Stimulated activated CD4-positive, alpha-beta T cell treated with anti-CD3 and anti-CD28 coated beads, Interleukin-1b, Interleukin-23, amount 100 ng/mL, for 24 hours (primary cell): Measurements from ENCODE around the gene CAPN9.
"Not testable (repeated sequence)": the region's sequence is repeated elsewhere in the genome, so short reads cannot be mapped to it uniquely, and the experiment has no call there.

Source experiments
- DNase-seq, 4 experiments: peaks; one replicate each; pipeline ENCODE4 v3.0.0-alpha.2; 2020; ENCODE audit warnings: low read depth in 4 of 4, low spot score in 1 of 4

The CAPN9 gene

DNA sequence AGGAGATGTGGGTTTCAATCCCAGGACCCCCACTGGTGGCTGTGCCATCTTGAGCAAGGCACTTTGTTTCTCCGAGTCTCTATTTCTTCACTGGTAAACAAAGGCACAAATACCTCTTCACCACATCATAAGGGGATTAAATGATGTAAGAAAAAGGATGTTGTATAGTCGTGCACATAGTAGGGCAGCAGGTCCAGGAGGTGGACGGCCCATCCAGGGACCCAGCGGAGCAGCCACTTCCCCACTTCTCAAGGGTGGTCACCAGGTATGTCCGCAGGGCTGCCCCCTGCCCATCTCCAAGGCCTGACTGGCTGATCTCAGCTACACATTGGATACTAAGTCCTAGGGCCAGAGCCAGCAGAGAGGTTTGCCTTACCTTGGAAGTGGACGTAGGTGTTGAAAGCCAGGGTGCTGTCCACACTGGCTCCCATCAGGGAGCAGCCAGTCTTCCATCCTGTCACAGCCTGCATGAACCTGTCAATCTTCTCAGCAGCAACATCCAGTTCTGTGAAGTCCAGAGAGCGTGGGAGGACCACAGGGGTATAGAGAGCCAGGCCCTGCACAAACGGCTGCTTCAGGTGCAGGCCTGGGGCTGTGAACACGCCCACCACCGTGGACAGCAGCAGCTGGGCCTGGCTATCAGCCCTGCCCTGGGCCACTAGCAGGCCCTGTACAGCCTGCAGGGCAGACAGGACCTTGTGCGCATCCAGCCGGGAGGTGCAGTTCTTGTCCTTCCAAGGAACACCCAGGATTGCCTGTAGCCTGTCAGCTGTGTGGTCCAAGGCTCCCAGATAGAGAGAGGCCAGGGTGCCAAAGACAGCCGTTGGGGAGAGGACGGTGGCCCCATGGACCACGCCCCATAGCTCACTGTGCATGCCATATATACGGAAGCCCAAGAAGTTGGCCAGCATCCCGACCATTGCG, 37.3 kb upstream of the CAPN9 start:
- DNase-seq, result no peak

- DNase-seq, result no peak
These were observed 36.7 kb upstream of the CAPN9 start for GRCh38 chr1:230710543-230710904.

DNA sequence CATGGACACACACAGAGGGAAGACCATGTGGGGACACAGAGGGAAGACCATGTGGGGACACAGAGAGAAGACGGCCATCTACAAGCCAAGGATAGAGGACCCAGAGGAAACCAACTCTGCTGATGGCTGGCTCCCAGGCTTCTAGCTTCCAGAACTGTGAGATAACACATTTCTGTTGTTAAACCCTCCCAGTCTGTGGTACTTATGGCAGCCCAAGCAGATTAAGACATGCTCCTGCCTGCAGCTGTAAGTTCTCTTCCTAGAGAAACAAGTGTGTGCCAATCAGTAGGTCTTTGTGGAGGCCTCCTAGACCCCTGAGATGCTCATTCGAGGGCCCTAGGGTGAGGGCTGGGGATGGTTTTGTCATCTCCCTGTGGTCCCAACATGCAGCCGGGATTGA, 35.9 kb upstream of the CAPN9 start:
- no peak for DNase-seq

GRCh38 chr1:230712470-230712942, 34.7 kb upstream of the CAPN9 start:
- no peak for DNase-seq

GRCh38 chr1:230713138-230713537, 34.0 kb upstream of the CAPN9 start:
- DNase-seq, result no peak

DNA sequence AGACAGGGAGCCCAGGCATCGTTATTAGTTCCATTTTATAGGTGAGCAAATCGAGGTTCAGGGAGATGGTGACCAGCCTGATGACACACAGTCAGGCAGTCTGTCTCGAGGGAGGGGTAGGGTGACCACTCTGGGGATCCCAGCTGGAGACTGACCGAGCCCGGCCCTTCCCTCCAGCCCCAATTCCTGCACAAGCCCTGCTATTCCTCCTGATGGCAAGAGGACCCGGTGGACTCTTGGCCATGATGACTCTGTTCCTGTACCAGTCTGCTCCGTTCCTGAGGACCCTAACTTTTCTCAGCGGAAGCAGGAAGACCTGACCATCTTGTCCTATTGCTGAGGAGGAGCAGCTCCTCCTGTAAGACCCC, 33.7 kb upstream of the CAPN9 start:
- no peak for DNase-seq

DNA sequence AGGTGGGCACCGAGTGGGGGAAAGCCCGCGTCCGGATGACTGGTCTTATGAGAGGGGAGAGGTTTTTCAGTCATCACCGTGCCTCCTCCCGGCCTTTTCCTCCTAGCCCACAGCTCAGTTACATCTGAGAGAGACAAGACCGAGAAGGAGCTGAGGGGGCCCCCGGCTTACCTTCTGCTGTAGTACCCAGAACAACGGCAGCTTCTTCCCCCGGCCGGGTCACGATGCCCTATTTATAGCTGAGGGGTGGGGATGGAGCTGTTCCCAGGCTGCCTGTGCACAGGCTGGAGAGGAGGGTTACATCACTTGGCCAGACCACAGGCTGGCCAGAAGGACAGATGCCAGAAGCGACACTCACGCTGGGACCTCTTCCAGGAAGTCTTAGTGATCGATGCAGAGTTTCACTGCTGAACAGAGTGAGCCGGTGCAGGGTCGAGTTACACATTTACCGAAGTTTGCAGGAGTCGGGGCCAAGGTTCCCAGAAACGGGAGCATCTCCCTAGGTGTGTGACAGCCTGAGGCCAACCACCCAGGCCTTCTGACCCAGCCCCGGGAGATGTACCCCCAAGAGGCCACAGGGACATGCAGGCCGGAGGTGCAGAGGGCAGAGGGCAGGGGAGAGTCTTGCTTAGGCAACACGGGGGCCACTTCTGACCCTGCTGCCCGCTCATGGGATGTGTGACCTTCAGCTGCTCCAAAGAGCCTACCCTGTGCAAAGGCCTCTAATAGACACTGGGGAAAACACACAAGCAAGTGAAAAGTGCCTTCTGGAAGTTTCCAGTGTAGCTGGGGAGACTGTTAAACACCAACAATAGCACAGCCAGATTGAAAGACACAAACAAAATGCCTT, 33.0 kb upstream of the CAPN9 start, which contains the start of gene AGT:
Gene AGT, minus strand, starts transcription at position 208 of the 850 bp plus-strand sequence. CDS start 3,299 bp downstream, outside the sequence.
- DNase-seq, result no peak

GRCh38 chr1:230715510-230715909, 31.7 kb upstream of the CAPN9 start:
- DNase-seq, result no peak

DNA sequence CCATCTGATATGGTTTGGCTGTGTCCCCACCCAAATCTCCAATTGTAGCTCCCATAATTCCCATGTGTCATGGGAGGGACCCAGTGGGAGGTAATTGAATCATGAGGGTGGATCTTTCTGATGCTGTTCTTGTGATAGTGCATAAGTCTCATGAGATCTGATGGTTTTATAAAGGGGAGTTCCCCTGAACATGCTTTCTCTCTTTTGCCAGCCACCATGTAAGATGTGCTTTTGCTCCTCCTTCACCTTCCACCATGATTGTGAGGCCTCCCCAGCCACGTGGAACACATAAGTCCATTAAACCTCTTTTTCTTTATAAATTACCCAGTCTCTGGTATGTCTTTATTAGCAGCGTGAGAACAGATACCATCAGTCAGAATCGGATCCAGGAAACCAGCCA, 30.7 kb upstream of the CAPN9 start:
- not testable (repeated sequence) for DNase-seq

DNA sequence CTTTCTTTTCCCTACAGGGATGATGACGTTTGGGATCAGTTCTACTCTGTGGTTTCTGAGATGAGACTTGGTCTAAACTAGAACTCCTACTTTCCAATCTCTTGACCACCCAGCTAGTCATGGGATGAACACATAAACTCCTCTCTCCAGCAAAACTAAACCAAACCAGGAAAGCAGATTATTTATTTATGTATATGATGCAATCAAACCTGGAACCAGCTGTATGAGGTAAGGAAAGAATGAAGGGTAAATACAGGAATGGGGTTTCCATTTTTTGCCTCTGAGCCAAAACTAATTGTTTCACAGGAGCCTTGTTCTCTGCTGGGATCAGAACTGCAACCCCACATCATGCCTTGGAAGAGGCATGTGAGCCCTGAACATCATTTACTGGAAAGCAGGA, 29.9 kb upstream of the CAPN9 start:
- DNase-seq, result no peak

DNA sequence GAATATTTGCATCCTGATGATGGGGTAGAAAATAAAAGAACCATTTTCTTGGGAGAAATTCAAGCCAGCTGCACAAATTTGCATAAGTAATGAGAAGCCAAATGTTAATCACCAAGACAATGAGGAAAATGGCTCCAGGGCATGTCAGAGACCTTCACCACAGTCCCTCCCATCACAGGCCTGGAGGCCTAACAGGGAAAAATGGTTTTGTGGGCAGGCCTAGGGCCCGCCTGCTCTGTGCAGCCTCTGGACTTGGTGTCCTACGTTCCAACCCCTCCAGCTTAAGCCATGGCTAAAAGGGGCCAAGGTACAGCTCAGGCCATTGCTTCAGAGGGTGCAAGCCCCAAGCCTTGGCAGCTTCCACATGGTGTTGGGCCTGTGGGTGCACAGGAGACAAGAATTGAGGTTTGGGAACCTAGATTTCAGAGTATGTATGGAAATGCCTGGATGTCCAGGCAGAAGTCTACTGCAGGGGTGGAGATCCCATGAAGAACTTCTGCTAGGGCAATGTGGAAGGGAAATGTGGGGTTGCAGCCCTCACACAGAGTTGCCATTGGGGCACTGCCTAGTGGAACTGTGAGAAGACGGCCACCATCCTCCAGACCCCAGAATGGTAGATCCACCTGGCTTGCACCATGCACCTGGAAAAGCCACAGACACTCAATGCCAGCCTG, 25.2 kb upstream of the CAPN9 start:
- not testable (repeated sequence) for DNase-seq

- no peak for DNase-seq
These were observed 21.8 kb upstream of the CAPN9 start for GRCh38 chr1:230725256-230726012.

GRCh38 chr1:230728710-230729392, 18.3 kb upstream of the CAPN9 start:
- no peak for DNase-seq

DNA sequence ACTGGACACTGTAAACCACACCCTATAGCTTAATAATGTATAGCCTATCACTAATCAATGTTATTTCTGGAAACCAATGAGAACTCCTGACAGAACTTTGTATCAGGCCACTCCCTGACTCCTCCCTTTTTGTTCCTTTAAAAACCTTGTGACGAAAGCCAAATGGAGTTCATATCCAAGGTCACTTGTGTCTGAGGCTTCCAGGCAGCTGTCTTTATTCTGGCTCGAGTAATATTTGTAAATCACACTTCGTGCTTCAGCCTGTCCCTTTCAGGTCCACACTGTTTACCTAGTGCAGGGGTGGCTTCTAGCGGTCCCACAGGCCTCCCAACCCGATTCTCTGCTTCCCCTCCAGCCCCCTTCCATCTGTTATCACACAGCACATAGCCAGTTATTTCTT, 16.2 kb upstream of the CAPN9 start:
- DNase-seq, result no peak

- no peak for DNase-seq
These were observed 11.7 kb upstream of the CAPN9 start for GRCh38 chr1:230735447-230735846.

DNA sequence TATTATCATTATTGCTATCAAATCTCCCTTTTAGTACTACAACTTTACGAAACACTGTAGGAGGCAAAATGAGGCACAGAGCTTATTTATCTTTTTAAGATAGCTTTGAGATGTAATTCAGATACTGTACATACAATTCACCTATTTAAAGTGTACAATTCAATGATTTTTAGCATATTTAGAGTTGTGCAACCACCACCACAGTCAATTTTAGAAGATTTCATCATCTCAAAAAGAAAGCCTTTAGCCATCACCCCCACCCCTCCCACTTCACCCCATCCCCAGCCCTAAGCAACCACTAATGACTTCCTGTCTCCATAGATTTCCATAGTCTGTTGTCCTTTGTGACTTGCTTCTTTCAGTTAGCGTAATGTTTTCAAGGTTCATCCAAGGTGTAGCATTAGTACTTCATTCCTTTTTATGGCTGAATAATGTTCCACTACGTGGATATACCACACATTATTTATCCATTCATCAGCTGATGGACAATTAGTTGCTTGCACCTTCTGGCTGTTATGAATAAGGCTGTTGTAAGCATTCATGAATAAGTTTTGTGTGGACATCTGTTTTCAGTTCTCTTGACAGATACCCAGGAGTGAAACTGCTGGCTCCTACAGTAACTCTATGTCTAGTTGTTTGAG, 9.4 kb upstream of the CAPN9 start:
- DNase-seq, result no peak

- DNase-seq, result no peak
These were observed 7.5 kb upstream of the CAPN9 start for GRCh38 chr1:230739564-230740290.

DNA sequence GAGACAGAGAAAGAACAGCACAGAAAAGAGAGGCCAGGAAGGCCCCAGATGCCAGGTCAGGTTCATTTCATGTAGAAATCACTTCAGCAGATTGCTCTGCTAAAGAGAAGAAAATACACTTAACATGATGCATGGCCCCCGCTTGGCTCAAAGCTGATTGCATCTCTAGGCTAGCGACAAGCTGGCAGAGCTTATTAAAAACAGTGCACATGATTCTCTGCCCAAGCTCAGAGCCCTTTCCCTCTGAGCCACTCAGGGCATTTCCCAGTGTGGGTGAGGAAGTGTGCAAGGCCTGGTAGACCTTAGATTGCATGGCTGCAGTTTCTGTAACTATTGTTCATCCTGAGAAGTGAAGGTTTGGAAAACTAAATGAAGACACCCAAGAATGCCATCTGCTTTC, 3.3 kb upstream of the CAPN9 start:
- no peak for DNase-seq

DNA sequence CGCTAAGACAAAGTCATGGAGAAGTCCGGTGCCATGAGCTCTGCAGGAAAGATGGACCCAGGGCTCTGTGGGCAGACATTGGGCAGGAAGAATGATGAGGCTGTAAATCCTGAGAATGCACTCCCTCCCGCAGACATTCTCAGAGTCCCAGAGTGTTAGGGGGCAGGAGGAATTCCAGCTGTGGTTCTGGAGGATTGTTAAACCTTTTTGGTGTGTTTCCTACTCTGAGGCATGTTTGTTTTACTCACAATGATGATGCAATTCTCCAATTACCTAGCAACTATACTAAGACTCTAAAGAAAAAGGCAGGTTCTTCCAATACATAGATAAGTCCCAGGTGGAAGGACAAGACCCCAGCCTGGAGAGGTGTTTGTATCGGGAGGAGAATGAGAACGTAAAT, 2.8 kb upstream of the CAPN9 start:
- no peak for DNase-seq
